Measurements from ENCODE around the gene MAGEF1.

The MAGEF1 gene

GRCh38 chr3:184711493-184712247 is at the start of gene MAGEF1:
Gene MAGEF1 (minus strand): TSS chr3:184712064. CDS start chr3:184711821, 243 bp downstream.
- peak; percentile 96 for DNase-seq

GRCh38 chr3:184761075-184761841 is 49.4 kb upstream of the MAGEF1 start:
- no peak for DNase-seq

GRCh38 chr3:184760337-184761074 is 48.6 kb upstream of the MAGEF1 start:
- no peak for DNase-seq

- no peak for DNase-seq
Measured at GRCh38 chr3:184759666-184760200, 47.9 kb upstream of the MAGEF1 start.

GRCh38 chr3:184758056-184758455 is 46.2 kb upstream of the MAGEF1 start:
- no peak for DNase-seq

- peak; percentile 86 for DNase-seq
Measured at GRCh38 chr3:184757022-184757651, 45.3 kb upstream of the MAGEF1 start.

GRCh38 chr3:184756151-184757021 is 44.5 kb upstream of the MAGEF1 start:
- peak; percentile 27 for DNase-seq

- no peak for DNase-seq
Measured at GRCh38 chr3:184755315-184755731, 43.5 kb upstream of the MAGEF1 start.

GRCh38 chr3:184752361-184752760 is 40.5 kb upstream of the MAGEF1 start:
- no peak for DNase-seq

- no peak for DNase-seq
Measured at GRCh38 chr3:184751204-184752040, 39.6 kb upstream of the MAGEF1 start.

- DNase-seq = no peak
Measured at GRCh38 chr3:184750349-184751083, 38.7 kb upstream of the MAGEF1 start.

GRCh38 chr3:184749168-184749744 is 37.4 kb upstream of the MAGEF1 start:
- no peak for DNase-seq

GRCh38 chr3:184748219-184749135 is 36.6 kb upstream of the MAGEF1 start:
- peak; percentile 78 for DNase-seq

GRCh38 chr3:184746131-184747120 is 34.6 kb upstream of the MAGEF1 start:
- no peak for DNase-seq

- DNase-seq = no peak
Measured at GRCh38 chr3:184745526-184745925, 33.7 kb upstream of the MAGEF1 start.

- DNase-seq = no peak
Measured at GRCh38 chr3:184743248-184743647, 31.4 kb upstream of the MAGEF1 start.

- DNase-seq = no peak
Measured at GRCh38 chr3:184742676-184743135, 30.8 kb upstream of the MAGEF1 start.
